ENCODE results near the gene GNAS. TPM values are rescaled to one million over a fixed set of nuclear protein-coding genes. Genes with fewer than 3 reads are reported as not detected.

Gene GNAS
- total RNA-seq, 2 experiments from 2014 or later = 1,245 to 1,317 TPM

GRCh38 chr20:58845706-58846105 is 6.8 kb upstream of the GNAS start:
- H3K27me3 ChIP-seq (ENCODE audit: control insufficient read depth in 1 of 2, insufficient read depth in 2 of 2, low read length in 2 of 2) = peaks cover 13 to 19% of the 10 kb centered on the region in 2 experiments
- DNase-seq = no peak
- Mint-ChIP-seq H3K27ac (no peak overlapping the region), H3K4me3 (no peak overlapping the region), H3K9me3 (no peaks in the 10 kb centered on the region), H3K27me3 (peaks cover 69% of the 10 kb centered on the region), H3K36me3 (ENCODE audit: low read depth) (peaks cover 2% of the 10 kb centered on the region), H3K4me1 (ENCODE audit: low read depth) (peaks cover 6% of the 10 kb centered on the region)
- no peak overlapping the region for H3K4me3 ChIP-seq (ENCODE audit: low read length)
- ChIA-PET POLR2A (interaction anchor here (0.5 kb wide), 1 partner anchor 358 kb away, joined by 4 read pairs; no protein-coding TSS in a partner anchor), CTCF (no interaction called here)
- H3K27ac ChIP-seq (ENCODE audit: low read depth in 1 of 2, low read length in 2 of 2) = no peak overlapping the region
- no peak for TF ChIP-seq CTCF (IDR thresholded peaks at IDR 0.05)
- peaks cover 5% of the 10 kb centered on the region for H3K4me1 ChIP-seq (ENCODE audit: insufficient read depth, low read length)
- intact Hi-C loops (cut with DNase I, micrococcal nuclease) = loop anchor here in 1 of 2 experiments (5.0 kb wide), 1 partner anchor 198 kb away; no protein-coding TSS in a partner anchor
- no peak for ATAC-seq (ENCODE audit: poor library complexity)
- peaks cover 0 to 15% of the 10 kb centered on the region in 2 experiments for H3K9me3 ChIP-seq (ENCODE audit: control insufficient read depth in 1 of 2, insufficient read depth in 1 of 2, low read length in 2 of 2)
- H3K36me3 ChIP-seq (ENCODE audit: insufficient read depth, low read length) = no peaks in the 10 kb centered on the region

GRCh38 chr20:58847463-58847862 is 5.1 kb upstream of the GNAS start:
- Histone ChIP-seq H3K27me3 (ENCODE audit: control insufficient read depth in 1 of 2, insufficient read depth in 2 of 2, low read length in 2 of 2) (peaks cover 24 to 30% of the 10 kb centered on the region in 2 experiments), H3K36me3 (ENCODE audit: insufficient read depth, low read length) (no peaks in the 10 kb centered on the region), H3K9me3 (ENCODE audit: control insufficient read depth in 1 of 2, insufficient read depth in 1 of 2, low read length in 2 of 2) (peaks cover 0 to 21% of the 10 kb centered on the region in 2 experiments), H3K4me3 (ENCODE audit: low read length) (no peak overlapping the region), H3K27ac (ENCODE audit: low read depth in 1 of 2, low read length in 2 of 2) (no peak overlapping the region), H3K4me1 (ENCODE audit: insufficient read depth, low read length) (peaks cover 21% of the 10 kb centered on the region)
- Mint-ChIP-seq H3K4me1 (ENCODE audit: low read depth) (peaks cover 17% of the 10 kb centered on the region), H3K36me3 (ENCODE audit: low read depth) (peaks cover 6% of the 10 kb centered on the region), H3K9me3 (no peaks in the 10 kb centered on the region), H3K27me3 (peaks cover 75% of the 10 kb centered on the region), H3K27ac (no peak overlapping the region), H3K4me3 (no peak overlapping the region)
- ATAC-seq (ENCODE audit: poor library complexity) (no peak), DNase-seq (no peak)
- POLR2A ChIA-PET = no interaction called here
- CTCF ChIA-PET = interaction anchor here (0.5 kb wide), 1 partner anchor 197 kb away, joined by 5 read pairs; no protein-coding TSS in a partner anchor
- intact Hi-C loops (cut with DNase I, micrococcal nuclease) = loop anchor here in 1 of 2 experiments (5.0 kb wide), 1 partner anchor 200 kb away; no protein-coding TSS in a partner anchor
- no peak for TF ChIP-seq CTCF (IDR thresholded peaks at IDR 0.05)

- H3K4me3 ChIP-seq (ENCODE audit: low read length) = peak within 1 kb of the TSS; percentile 56
- ATAC-seq (ENCODE audit: poor library complexity) = peak; percentile 88
- Mint-ChIP-seq H3K9me3 (no peaks in the 10 kb centered on the region), H3K36me3 (ENCODE audit: low read depth) (peaks cover 6% of the 10 kb centered on the region), H3K27ac (no peak within 1 kb of the TSS), H3K4me1 (ENCODE audit: low read depth) (peaks cover 22% of the 10 kb centered on the region), H3K4me3 (peak within 1 kb of the TSS; percentile 94), H3K27me3 (peaks cover 60% of the 10 kb centered on the region)
- peaks cover 0 to 46% of the 10 kb centered on the region in 2 experiments for H3K9me3 ChIP-seq (ENCODE audit: control insufficient read depth in 1 of 2, insufficient read depth in 1 of 2, low read length in 2 of 2)
- intact Hi-C loops (cut with DNase I, micrococcal nuclease) = loop anchor here in 1 of 2 experiments (5.0 to 10.0 kb wide), 2 partner anchors 198 to 616 kb away; partner anchors contain the start of gene STX16
- peaks cover 48 to 50% of the 10 kb centered on the region in 2 experiments for H3K27me3 ChIP-seq (ENCODE audit: control insufficient read depth in 1 of 2, insufficient read depth in 2 of 2, low read length in 2 of 2)
- peak; percentile 62 to 85 (median 76) for DNase-seq
- peaks cover 47% of the 10 kb centered on the region for H3K4me1 ChIP-seq (ENCODE audit: insufficient read depth, low read length)
- no peaks in the 10 kb centered on the region for H3K36me3 ChIP-seq (ENCODE audit: insufficient read depth, low read length)
- TF ChIP-seq CTCF (IDR thresholded peaks at IDR 0.05) = no peak
- POLR2A ChIA-PET = interaction anchor here (3.7 kb wide), 1 partner anchor 199 kb away, joined by 22 read pairs; the partner anchor contains the start of gene STX16
- CTCF ChIA-PET = interaction anchor here (0.9 to 2.0 kb wide), 2 partner anchors 200 to 203 kb away, joined by 4 to 9 read pairs; no protein-coding TSS in a partner anchor
- H3K27ac ChIP-seq (ENCODE audit: low read depth in 1 of 2, low read length in 2 of 2) = no peak within 1 kb of the TSS
Observed at GRCh38 chr20:58850693-58851174, 1.8 kb upstream of the GNAS start, which contains the start of gene GNAS-AS1. Gene GNAS-AS1, minus strand, starts transcription at chr20:58850902.

All from CD4-positive, alpha-beta T cell (primary cell).